ENCODE results near the gene SDK1.

Gene SDK1

GRCh38 chr7:4134204-4134603, 833.2 kb downstream of the SDK1 start:
- TF ChIP-seq CTCF (IDR thresholded peaks at IDR 0.05; ENCODE audit: extremely low read depth, insufficient read depth, missing control alignments): no peak
- in situ Hi-C loops (cut with MboI; ENCODE audit: low pct_unique_long_range_greater_than_20kb, low sequenced_read_pairs, unreplicated experiment): no loop called here
- no peak for DNase-seq (ENCODE audit: low spot score)

- TF ChIP-seq CTCF (IDR thresholded peaks at IDR 0.05; ENCODE audit: extremely low read depth, insufficient read depth, missing control alignments): no peak
- DNase-seq (ENCODE audit: low spot score): no peak
- in situ Hi-C loops (cut with MboI; ENCODE audit: low pct_unique_long_range_greater_than_20kb, low sequenced_read_pairs, unreplicated experiment): no loop called here
These were observed 833.6 kb downstream of the SDK1 start for GRCh38 chr7:4134631-4135030.

DNA sequence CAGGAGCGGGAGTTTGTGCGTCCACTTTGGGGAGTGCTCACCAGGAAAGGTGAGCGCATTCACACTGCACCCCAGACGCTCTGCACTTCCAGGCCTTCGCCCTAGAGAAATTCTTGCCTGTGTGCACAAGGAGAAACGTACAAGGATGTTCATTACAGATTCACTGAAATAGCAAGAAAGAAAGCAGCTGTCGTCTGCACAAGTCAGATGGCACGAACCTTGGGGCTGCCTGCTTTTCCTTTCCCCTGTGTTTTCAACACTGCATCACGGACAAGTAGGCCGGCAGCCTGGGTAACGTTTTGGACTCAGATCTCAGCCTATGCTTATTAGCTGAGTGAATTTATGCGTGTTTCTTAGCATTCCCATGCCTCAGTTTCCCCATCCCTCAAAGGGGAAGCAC, 834.2 kb downstream of the SDK1 start:
- in situ Hi-C loops (cut with MboI; ENCODE audit: low pct_unique_long_range_greater_than_20kb, low sequenced_read_pairs, unreplicated experiment): no loop called here
- no peak for DNase-seq (ENCODE audit: low spot score)
- TF ChIP-seq CTCF (IDR thresholded peaks at IDR 0.05; ENCODE audit: extremely low read depth, insufficient read depth, missing control alignments): no peak

- in situ Hi-C loops (cut with MboI; ENCODE audit: low pct_unique_long_range_greater_than_20kb, low sequenced_read_pairs, unreplicated experiment): no loop called here
- DNase-seq (ENCODE audit: low spot score): no peak
- TF ChIP-seq CTCF (IDR thresholded peaks at IDR 0.05; ENCODE audit: extremely low read depth, insufficient read depth, missing control alignments): no peak
These were observed 835.0 kb downstream of the SDK1 start for GRCh38 chr7:4136036-4136435.

- in situ Hi-C loops (cut with MboI; ENCODE audit: low pct_unique_long_range_greater_than_20kb, low sequenced_read_pairs, unreplicated experiment): no loop called here
- no peak for TF ChIP-seq CTCF (IDR thresholded peaks at IDR 0.05; ENCODE audit: extremely low read depth, insufficient read depth, missing control alignments)
- DNase-seq (ENCODE audit: low spot score): no peak
These were observed 835.6 kb downstream of the SDK1 start for GRCh38 chr7:4136501-4137110.

DNA sequence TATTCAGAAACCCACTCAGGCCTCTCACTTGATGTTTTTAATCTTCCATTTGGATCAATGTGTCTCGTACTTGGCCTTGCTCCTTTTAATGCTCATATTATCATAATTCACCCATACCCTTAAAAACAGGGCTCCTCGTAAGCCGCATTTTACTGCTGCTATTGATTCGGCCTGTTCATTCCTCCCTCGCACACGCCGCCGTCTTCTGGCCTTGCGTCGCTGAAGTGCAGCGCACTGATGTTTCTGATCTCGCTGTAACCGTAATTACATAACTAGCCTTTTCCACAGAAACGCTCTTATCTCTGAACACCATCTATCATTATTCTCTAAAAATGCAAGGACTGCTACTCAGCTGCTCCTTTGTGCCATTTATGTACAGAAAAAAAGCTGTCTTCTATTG, 836.5 kb downstream of the SDK1 start:
- no peak for TF ChIP-seq CTCF (IDR thresholded peaks at IDR 0.05; ENCODE audit: extremely low read depth, insufficient read depth, missing control alignments)
- DNase-seq (ENCODE audit: low spot score): no peak
- in situ Hi-C loops (cut with MboI; ENCODE audit: low pct_unique_long_range_greater_than_20kb, low sequenced_read_pairs, unreplicated experiment): no loop called here

GRCh38 chr7:4138866-4139265, 837.8 kb downstream of the SDK1 start:
- DNase-seq (ENCODE audit: low spot score): no peak
- TF ChIP-seq CTCF (IDR thresholded peaks at IDR 0.05; ENCODE audit: extremely low read depth, insufficient read depth, missing control alignments): no peak
- in situ Hi-C loops (cut with MboI; ENCODE audit: low pct_unique_long_range_greater_than_20kb, low sequenced_read_pairs, unreplicated experiment): no loop called here
